DND-41 (cell line): Measurements from ENCODE around the gene TP53I11.

Experiments
- ATAC-seq: fragments of 200-7000 bp; cut with Tn5 transposase; 3 replicates; pipeline ENCODE4 v1.9.1; 2021; ENCODE audit warnings: low read depth; ENCODE audit not compliant: insufficient read depth
- DNase-seq: peaks from one replicate; pipeline ENCODE4 v3.0.0-alpha.2; 2020
- H2AFZ ChIP-seq: 2 replicates; pipeline ENCODE4 v1.6.0; 2012; ENCODE audit warnings: low read depth, low read length
- H3K27ac ChIP-seq: 2 replicates; pipeline ENCODE4 v1.5.1; 2012; ENCODE audit warnings: low read length, inconsistent platforms
- H3K27me3 ChIP-seq: fragments of 200-600 bp; sonication (generic); 2 replicates; pipeline ENCODE4 v1.6.0; 2012; ENCODE audit warnings: low read length, mild to moderate bottlenecking, inconsistent platforms; ENCODE audit not compliant: insufficient read depth, poor library complexity
- H3K36me3 ChIP-seq: 2 replicates; pipeline ENCODE4 v1.5.1; 2012; ENCODE audit warnings: low read length, inconsistent platforms; ENCODE audit not compliant: insufficient read depth
- H3K4me1 ChIP-seq: 2 replicates; pipeline ENCODE4 v1.5.1; 2012; ENCODE audit warnings: mild to moderate bottlenecking, low read length; ENCODE audit not compliant: insufficient read depth
- H3K4me2 ChIP-seq: 2 replicates; pipeline ENCODE4 v1.6.0; 2012; ENCODE audit warnings: mild to moderate bottlenecking, moderate library complexity, low read length, inconsistent platforms; ENCODE audit not compliant: insufficient read depth
- H3K4me3 ChIP-seq, 2 experiments: fragments of 200-600 bp in 1 of 2; shearing (Covaris generic) in 1 of 2; 2 replicates each; pipeline ENCODE4 v1.5.1; 2012 to 2016; ENCODE audit warnings: inconsistent platforms in 2 of 2, low read length in 2 of 2, mild to moderate bottlenecking in 2 of 2, low read depth in 1 of 2, moderate library complexity in 1 of 2
- H3K79me2 ChIP-seq: 2 replicates; pipeline ENCODE4 v1.6.0; 2012; ENCODE audit warnings: low read length, inconsistent platforms; ENCODE audit not compliant: insufficient read depth
- H3K9ac ChIP-seq: 2 replicates; pipeline ENCODE4 v1.6.0; 2012; ENCODE audit warnings: low read depth, mild to moderate bottlenecking, inconsistent platforms, low read length, moderate library complexity
- H3K9me3 ChIP-seq: 2 replicates; pipeline ENCODE4 v1.5.1; 2012; ENCODE audit warnings: low read length, moderate library complexity, mild to moderate bottlenecking, inconsistent platforms; ENCODE audit not compliant: insufficient read depth, severe bottlenecking
- H4K20me1 ChIP-seq: 2 replicates; pipeline ENCODE4 v1.6.0; 2012; ENCODE audit warnings: low read length; ENCODE audit not compliant: insufficient read depth
- CTCF ChIP-seq: IDR thresholded peaks from 2 replicates; pipeline ENCODE4 v1.5.1; 2012; ENCODE audit warnings: borderline replicate concordance, low read length, moderate library complexity, mild to moderate bottlenecking; ENCODE audit not compliant: poor library complexity, severe bottlenecking; ENCODE audit errors: extremely low read depth
- EZH2 ChIP-seq: IDR thresholded peaks from 3 replicates; pipeline ENCODE4 v1.6.1; 2012; ENCODE audit warnings: borderline replicate concordance, low read depth, mild to moderate bottlenecking, moderate library complexity, low read length, inconsistent platforms; ENCODE audit not compliant: severe bottlenecking

Gene TP53I11

DNA sequence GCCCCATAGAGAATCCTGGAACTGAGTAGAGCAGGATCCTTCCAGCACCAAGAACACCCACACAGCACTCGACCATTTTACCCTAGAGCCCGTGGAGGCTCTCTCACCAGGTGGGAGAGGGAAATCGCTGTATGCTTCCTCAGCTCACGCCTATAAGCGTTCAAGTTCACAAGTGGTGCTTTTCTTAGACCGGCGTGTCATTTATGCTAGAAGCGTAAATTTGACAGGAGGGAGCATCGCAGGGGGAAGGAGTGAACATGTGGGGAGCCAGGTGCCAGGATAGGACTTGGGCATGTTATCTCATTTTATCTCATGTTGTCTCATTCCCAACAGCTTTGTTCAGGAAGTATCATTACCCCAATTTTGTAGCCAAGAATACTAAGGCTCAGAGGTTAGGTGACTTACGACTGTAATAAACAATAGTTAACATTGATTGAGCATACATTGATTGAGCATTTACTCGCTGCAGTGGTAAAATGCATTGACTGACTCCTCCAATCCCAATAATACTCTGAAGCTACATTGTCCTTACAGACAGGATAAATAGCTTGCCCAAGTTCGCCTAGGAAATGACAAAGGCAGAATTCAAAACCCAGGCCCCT lies 19.1 kb upstream of the TP53I11 start:
- no peaks in the 10 kb centered on the region for H4K20me1 ChIP-seq
- H3K79me2 ChIP-seq, result no peaks in the 10 kb centered on the region
- ATAC-seq, result no peak
- no peak overlapping the region for H3K27ac ChIP-seq
- no peaks in the 10 kb centered on the region for H3K9me3 ChIP-seq
- no peak overlapping the region for H3K9ac ChIP-seq
- H3K4me3 ChIP-seq, result no peak overlapping the region
- H3K27me3 ChIP-seq, result no peaks in the 10 kb centered on the region
- no peaks in the 10 kb centered on the region for H3K4me1 ChIP-seq
- H3K36me3 ChIP-seq, result no peaks in the 10 kb centered on the region
- H2AFZ ChIP-seq, result no peak overlapping the region
- H3K4me2 ChIP-seq, result no peak overlapping the region
- no peak for DNase-seq
- TF ChIP-seq EZH2, result no peak
- no peak for TF ChIP-seq CTCF

- Histone ChIP-seq H3K9ac (no peak overlapping the region), H3K4me2 (no peak overlapping the region), H3K79me2 (no peaks in the 10 kb centered on the region), H3K27me3 (no peaks in the 10 kb centered on the region), H3K4me1 (no peaks in the 10 kb centered on the region), H3K36me3 (no peaks in the 10 kb centered on the region), H4K20me1 (no peaks in the 10 kb centered on the region), H3K27ac (no peak overlapping the region), H3K9me3 (no peaks in the 10 kb centered on the region), H3K4me3 (no peak overlapping the region), H2AFZ (no peak overlapping the region)
- DNase-seq, result no peak
- TF ChIP-seq EZH2 (no peak), CTCF (no peak)
- no peak for ATAC-seq
Observed at GRCh38 chr11:44968510-44968909, 17.8 kb upstream of the TP53I11 start.

GRCh38 chr11:44967930-44968496 lies 17.3 kb upstream of the TP53I11 start:
- Histone ChIP-seq H3K9ac (no peak overlapping the region), H3K36me3 (no peaks in the 10 kb centered on the region), H3K4me2 (no peak overlapping the region), H3K79me2 (no peaks in the 10 kb centered on the region), H3K4me1 (no peaks in the 10 kb centered on the region), H3K27me3 (no peaks in the 10 kb centered on the region), H3K27ac (no peak overlapping the region), H2AFZ (no peak overlapping the region), H3K4me3 (no peak overlapping the region), H3K9me3 (no peaks in the 10 kb centered on the region), H4K20me1 (no peaks in the 10 kb centered on the region)
- DNase-seq, result no peak
- TF ChIP-seq EZH2 (no peak), CTCF (no peak)
- no peak for ATAC-seq
